Ascending aorta (tissue), 2 donors: Measurements from ENCODE around the gene TIMM22. TPM values are rescaled to one million over a fixed set of nuclear protein-coding genes. Genes with fewer than 3 reads are reported as not detected.
A peak's percentile ranks its signal among the peaks of the same experiment; 100 is the strongest.
"Not testable (repeated sequence)": the region's sequence is repeated elsewhere in the genome, so short reads cannot be mapped to it uniquely, and the experiment has no call there.

Experiments used
- DNase-seq, 2 donors: peaks; one replicate each; pipeline ENCODE4 v3.0.0-alpha.2; 2019; ENCODE audit warnings: low spot score in 2 of 2
- H3K27ac ChIP-seq, 2 donors: fragments of 200-600 bp; sonication (generic); one replicate each; pipeline ENCODE4 v1.5.1; 2016 to 2017; ENCODE audit warnings: mild to moderate bottlenecking in 1 of 2
- H3K27me3 ChIP-seq: fragments of 200-600 bp; sonication (generic); one replicate; pipeline ENCODE4 v1.5.1; 2017
- H3K36me3 ChIP-seq, 2 donors: fragments of 200-600 bp; sonication (generic); one replicate each; pipeline ENCODE4 v1.5.1; 2016
- H3K4me1 ChIP-seq, 2 donors: fragments of 200-600 bp; sonication (generic); one replicate each; pipeline ENCODE4 v1.5.1; 2016 to 2017; ENCODE audit warnings: mild to moderate bottlenecking in 1 of 2
- H3K4me3 ChIP-seq, 2 donors: fragments of 200-600 bp; sonication (generic); one replicate each; pipeline ENCODE4 v1.5.1; 2016 to 2017; ENCODE audit warnings: mild to moderate bottlenecking in 1 of 2
- H3K9me3 ChIP-seq, 2 donors: fragments of 200-600 bp; sonication (generic); one replicate each; pipeline ENCODE4 v1.5.1; 2016
- intact Hi-C: fragments of 100-400 bp; cut with DNase I; formaldehyde crosslinking; loops from one replicate; pipeline ENCODE4 v1.15.1; 2023
- total RNA-seq: library from RNA; depleted of rRNA; stranded (reverse); fragments of >200 nt; gene quantifications from one replicate; pipeline ENCODE4 v1.1.0, GENCODE V29; 2016
- TF ChIP-seq, protein P1 (sequence below), 3 experiments: fragments of 200-600 bp in 2 of 3; fragments of 450-650 bp in 1 of 3; sonication (generic) in 2 of 3; IDR thresholded peaks; one replicate each; pipeline ENCODE4 v1.5.1; 2016 to 2019; ENCODE audit warnings: antibody characterized with exemption in 3 of 3, mild to moderate bottlenecking in 1 of 3, moderate library complexity in 1 of 3

The TIMM22 gene
- total RNA-seq, 1 donor from 2014 or later = 12.1 TPM

GRCh38 chr17:1047177-1047878 lies 50.4 kb downstream of the TIMM22 start:
- H3K9me3 ChIP-seq = no peaks in the 10 kb centered on the region
- TF ChIP-seq, protein P1, sequence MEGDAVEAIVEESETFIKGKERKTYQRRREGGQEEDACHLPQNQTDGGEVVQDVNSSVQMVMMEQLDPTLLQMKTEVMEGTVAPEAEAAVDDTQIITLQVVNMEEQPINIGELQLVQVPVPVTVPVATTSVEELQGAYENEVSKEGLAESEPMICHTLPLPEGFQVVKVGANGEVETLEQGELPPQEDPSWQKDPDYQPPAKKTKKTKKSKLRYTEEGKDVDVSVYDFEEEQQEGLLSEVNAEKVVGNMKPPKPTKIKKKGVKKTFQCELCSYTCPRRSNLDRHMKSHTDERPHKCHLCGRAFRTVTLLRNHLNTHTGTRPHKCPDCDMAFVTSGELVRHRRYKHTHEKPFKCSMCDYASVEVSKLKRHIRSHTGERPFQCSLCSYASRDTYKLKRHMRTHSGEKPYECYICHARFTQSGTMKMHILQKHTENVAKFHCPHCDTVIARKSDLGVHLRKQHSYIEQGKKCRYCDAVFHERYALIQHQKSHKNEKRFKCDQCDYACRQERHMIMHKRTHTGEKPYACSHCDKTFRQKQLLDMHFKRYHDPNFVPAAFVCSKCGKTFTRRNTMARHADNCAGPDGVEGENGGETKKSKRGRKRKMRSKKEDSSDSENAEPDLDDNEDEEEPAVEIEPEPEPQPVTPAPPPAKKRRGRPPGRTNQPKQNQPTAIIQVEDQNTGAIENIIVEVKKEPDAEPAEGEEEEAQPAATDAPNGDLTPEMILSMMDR (IDR thresholded peaks at IDR 0.05) = peak; percentile 30 to 49 (median 49)
- H3K27me3 ChIP-seq = no peaks in the 10 kb centered on the region
- peak in 1 of 2 donors; percentile 93 for DNase-seq
- peak overlapping the region; percentile 90 to 93 for H3K27ac ChIP-seq
- peak overlapping the region in 1 of 2 donors; percentile 19 for H3K4me3 ChIP-seq
- intact Hi-C loops = loop anchor here (1.0 to 2.0 kb wide), 3 partner anchors 17 to 47 kb away; no protein-coding TSS in a partner anchor
- peaks cover 22 to 37% of the 10 kb centered on the region in 2 donors for H3K36me3 ChIP-seq
- peaks cover 23 to 49% of the 10 kb centered on the region in 2 donors for H3K4me1 ChIP-seq

GRCh38 chr17:1047879-1048470 lies 51.0 kb downstream of the TIMM22 start:
- no peak for DNase-seq
- Histone ChIP-seq H3K36me3 (peaks cover 22 to 33% of the 10 kb centered on the region in 2 donors), H3K4me3 (peak overlapping the region in 1 of 2 donors; percentile 19), H3K27ac (peak overlapping the region; percentile 90 to 93), H3K9me3 (no peaks in the 10 kb centered on the region), H3K27me3 (no peaks in the 10 kb centered on the region), H3K4me1 (peaks cover 22 to 49% of the 10 kb centered on the region in 2 donors)
- intact Hi-C loops = loop anchor here (1.0 to 2.0 kb wide), 3 partner anchors 18 to 47 kb away; no protein-coding TSS in a partner anchor
- TF ChIP-seq, protein P1 (IDR thresholded peaks at IDR 0.05) = no peak

DNA sequence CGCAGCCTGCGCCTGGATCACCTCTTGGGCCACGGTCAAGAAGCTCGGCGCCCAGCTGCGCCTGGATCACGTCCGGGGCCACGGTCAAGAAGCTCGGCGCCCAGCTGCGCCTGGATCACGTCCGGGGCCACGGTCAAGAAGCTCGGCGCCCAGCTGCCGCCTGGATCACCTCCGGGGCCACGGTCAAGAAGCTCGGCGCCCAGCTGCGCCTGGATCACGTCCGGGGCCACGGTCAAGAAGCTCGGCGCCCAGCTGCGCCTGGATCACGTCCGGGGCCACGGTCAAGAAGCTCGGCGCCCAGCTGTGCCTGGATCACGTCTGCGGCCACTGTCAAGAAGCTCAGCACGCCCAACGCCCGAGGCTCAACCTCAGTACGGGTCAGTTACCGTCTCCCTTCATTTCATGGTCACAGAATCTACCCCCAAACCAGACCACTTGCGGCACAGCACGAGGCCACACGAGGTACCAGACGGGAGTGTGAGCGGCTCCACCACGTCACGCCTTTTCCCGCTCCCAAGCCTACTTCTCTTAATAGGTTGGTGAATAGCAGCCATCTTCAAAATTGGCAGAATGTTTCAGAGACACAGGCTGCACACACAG lies 51.7 kb downstream of the TIMM22 start:
- DNase-seq, H3K27me3 ChIP-seq, intact Hi-C loops, H3K4me3 ChIP-seq, H3K9me3 ChIP-seq: not testable (repeated sequence)
- peaks cover 15 to 43% of the 10 kb centered on the region in 2 donors for H3K4me1 ChIP-seq
- peak overlapping the region; percentile 90 to 93 for H3K27ac ChIP-seq
- peaks cover 26 to 37% of the 10 kb centered on the region in 2 donors for H3K36me3 ChIP-seq

- Histone ChIP-seq H3K36me3 (peaks cover 33 to 45% of the 10 kb centered on the region in 2 donors), H3K9me3 (no peaks in the 10 kb centered on the region), H3K27ac (no peak overlapping the region), H3K27me3 (no peaks in the 10 kb centered on the region), H3K4me1 (peaks cover 14 to 33% of the 10 kb centered on the region in 2 donors), H3K4me3 (no peak overlapping the region)
- TF ChIP-seq, protein P1 (IDR thresholded peaks at IDR 0.05) = no peak
- no peak for DNase-seq
- intact Hi-C loops = no loop called here
These were observed 52.7 kb downstream of the TIMM22 start for GRCh38 chr17:1049446-1050225.

DNA sequence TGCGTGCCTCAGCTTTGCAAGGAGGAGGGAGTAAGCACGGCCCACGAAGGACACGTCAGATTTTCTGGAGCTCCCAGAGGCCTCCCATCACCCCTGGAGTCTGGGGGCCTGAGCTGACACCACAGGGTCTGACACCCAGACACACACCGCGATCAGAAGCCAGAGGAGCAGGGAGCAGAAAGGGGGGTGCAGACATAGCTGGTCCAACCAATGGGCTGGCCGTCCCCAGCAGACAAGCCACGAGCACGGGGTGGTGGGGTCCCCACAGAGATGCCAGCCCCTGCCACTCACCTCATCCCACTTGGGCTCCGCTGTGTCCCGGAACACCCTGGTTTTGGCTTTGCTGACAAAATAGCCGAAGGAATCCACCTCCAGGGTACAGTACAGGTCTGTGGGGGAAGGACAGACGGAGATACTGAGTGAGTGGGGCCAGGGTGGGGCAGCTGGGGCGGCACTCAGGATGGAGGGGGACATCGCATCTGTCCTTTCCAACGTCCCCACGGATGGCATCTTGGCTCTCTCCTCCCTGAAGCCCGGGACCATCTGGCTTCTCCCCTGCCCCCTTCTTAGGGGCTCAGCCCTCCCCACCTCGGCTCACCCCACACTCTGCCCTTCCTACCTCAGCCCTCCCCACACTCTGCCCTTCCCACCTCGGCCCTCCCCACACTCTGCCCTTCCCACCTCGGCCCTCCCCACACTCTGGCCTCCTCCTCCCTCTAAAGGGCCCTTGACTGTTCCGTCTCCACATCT lies 53.5 kb downstream of the TIMM22 start:
- H3K4me1 ChIP-seq = peaks cover 14 to 27% of the 10 kb centered on the region in 2 donors

More for the DNA sequence above, 53.5 kb downstream of the TIMM22 start:
- H3K36me3 ChIP-seq = peaks cover 41 to 53% of the 10 kb centered on the region in 2 donors
- no peak overlapping the region for H3K27ac ChIP-seq
- no peaks in the 10 kb centered on the region for H3K27me3 ChIP-seq
- TF ChIP-seq, protein P1 (IDR thresholded peaks at IDR 0.05) = no peak
- intact Hi-C loops = no loop called here
- no peaks in the 10 kb centered on the region for H3K9me3 ChIP-seq
- DNase-seq = no peak
- no peak overlapping the region for H3K4me3 ChIP-seq
